Smooth muscle cell (in vitro differentiated cells): ENCODE results near the gene UBQLN3. TPM values are rescaled to one million over a fixed set of nuclear protein-coding genes. Genes with fewer than 3 reads are reported as not detected.

ENCODE experiments used
- DNase-seq: peaks from one replicate; lab custom pipeline; 2025; ENCODE audit not compliant: unreplicated experiment; lab: John Stamatoyannopoulos, UW
- H2AFZ ChIP-seq: fragments of 200-600 bp; sonication (generic); 2 replicates; pipeline ENCODE4 v1.6.0; 2016; ENCODE audit warnings: antibody characterized with exemption, low read depth, mild to moderate bottlenecking
- H3F3A ChIP-seq: fragments of 200-600 bp; sonication (generic); 2 replicates; pipeline ENCODE4 v1.6.0; 2017; ENCODE audit warnings: antibody characterized with exemption, low read depth
- H3K27ac ChIP-seq: fragments of 200-600 bp; sonication (generic); 2 replicates; pipeline ENCODE4 v1.5.1; 2016; ENCODE audit warnings: low read depth, mild to moderate bottlenecking
- H3K27me3 ChIP-seq: fragments of 200-600 bp; sonication (generic); 2 replicates; pipeline ENCODE4 v1.6.1; 2016; ENCODE audit warnings: low read depth, mild to moderate bottlenecking
- H3K36me3 ChIP-seq: fragments of 200-600 bp; sonication (generic); 2 replicates; pipeline ENCODE4 v1.5.1; 2016; ENCODE audit warnings: low read depth
- H3K4me1 ChIP-seq: fragments of 200-600 bp; sonication (generic); 2 replicates; pipeline ENCODE4 v1.5.1; 2016; ENCODE audit warnings: low read depth
- H3K4me2 ChIP-seq: fragments of 200-600 bp; sonication (generic); 2 replicates; pipeline ENCODE4 v1.6.0; 2016; ENCODE audit warnings: mild to moderate bottlenecking
- H3K4me3 ChIP-seq: fragments of 200-600 bp; sonication (generic); 2 replicates; pipeline ENCODE4 v1.5.1; 2016; ENCODE audit warnings: mild to moderate bottlenecking
- H3K79me2 ChIP-seq: fragments of 200-600 bp; sonication (generic); 2 replicates; pipeline ENCODE4 v1.6.0; 2016; ENCODE audit warnings: low read depth, mild to moderate bottlenecking
- H3K9ac ChIP-seq: fragments of 200-600 bp; sonication (generic); 2 replicates; pipeline ENCODE4 v1.6.0; 2016; ENCODE audit warnings: low read depth
- H3K9me3 ChIP-seq: fragments of 200-600 bp; sonication (generic); replicated peaks from 2 replicates; pipeline ENCODE4 v1.5.1; 2016; ENCODE audit warnings: low read depth
- H4K20me1 ChIP-seq: fragments of 200-600 bp; sonication (generic); 2 replicates; pipeline ENCODE4 v1.6.0; 2016; ENCODE audit warnings: low read depth
- CTCF ChIP-seq: fragments of 200-600 bp; sonication (generic); IDR thresholded peaks from 2 replicates; pipeline ENCODE4 v1.5.1; 2017; ENCODE audit warnings: borderline replicate concordance, mild to moderate bottlenecking, antibody characterized with exemption; ENCODE audit not compliant: insufficient read depth, poor library complexity, severe bottlenecking
- WGBS: methylation state at CpG from one replicate; pipeline ENCODE4 v1.1.7; 2016; ENCODE audit warnings: low lambda C conversion rate; 5-methylcytosine and 5-hydroxymethylcytosine counted together
- polyA plus RNA-seq: library from polyadenylated mRNA; unstranded; fragments of >200 nt; fragmentation: Nextera tagmentation; extraction: Ambion mirVana; gene quantifications from 2 replicates; pipeline ENCODE4 v1.2.1, GENCODE V29; 2016
- total RNA-seq: library from RNA; depleted of rRNA; stranded (reverse); fragments of >200 nt; gene quantifications from 2 replicates; pipeline ENCODE4 v1.2.3, GENCODE V29; 2014

UBQLN3 gene
- total and polyA plus RNA-seq, 2 experiments from 2014 or later = 0.13 TPM; not detected in 1

DNA sequence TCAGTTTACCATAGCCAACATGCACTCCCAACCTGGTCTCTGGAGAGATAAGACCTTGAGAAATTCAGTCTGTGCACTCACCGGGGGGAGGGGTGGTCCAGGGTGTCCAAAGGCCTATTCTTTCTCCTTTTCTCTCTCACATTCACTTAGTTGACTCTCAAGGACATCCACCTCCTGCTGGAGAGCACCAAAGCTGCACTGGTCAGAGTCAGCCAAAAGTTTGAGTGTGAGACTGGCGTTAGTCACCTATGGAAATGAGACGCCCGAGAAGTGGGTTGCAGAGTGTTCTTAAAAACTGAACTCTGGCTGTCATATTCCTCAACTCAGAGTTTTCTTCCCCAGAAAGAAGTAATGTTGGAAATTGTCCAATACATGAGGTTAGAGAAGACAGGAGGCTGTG is 11.8 kb upstream of the UBQLN3 start:
- WGBS = 93% methylated on average over 4 of the region's 4 CpGs
- no peak for TF ChIP-seq CTCF

DNA sequence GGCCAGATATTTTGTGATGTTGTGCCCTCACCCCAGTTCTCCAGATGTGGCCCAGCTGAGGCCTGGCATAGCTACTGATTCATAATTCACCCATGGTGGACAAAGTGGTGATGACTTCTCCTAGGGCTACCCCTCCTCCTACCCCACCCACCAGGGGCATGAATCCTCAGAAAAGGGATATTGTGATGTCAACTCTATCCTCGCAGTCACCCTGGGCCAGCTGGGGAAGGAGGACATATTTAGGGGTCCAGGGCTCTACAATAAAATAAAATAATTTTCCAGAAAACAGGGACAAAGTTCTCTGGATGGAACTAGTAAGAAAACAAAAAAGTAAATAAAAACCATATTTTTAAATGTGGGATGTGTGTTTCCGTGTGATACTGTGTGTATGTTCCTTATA is 6.8 kb upstream of the UBQLN3 start, which contains the start of gene UBQLNL:
Gene UBQLNL, minus strand, starts transcription at position 101 of the 400 bp plus-strand sequence. CDS start 258 bp downstream, outside the sequence.
- Histone ChIP-seq H3F3A (no peaks in the 10 kb centered on the region), H3K9me3 (no peaks in the 10 kb centered on the region), H3K79me2 (no peaks in the 10 kb centered on the region), H3K4me3 (no peak within 1 kb of the TSS), H4K20me1 (no peaks in the 10 kb centered on the region), H3K27ac (no peak within 1 kb of the TSS), H3K4me2 (no peak within 1 kb of the TSS), H3K36me3 (no peaks in the 10 kb centered on the region), H3K4me1 (no peaks in the 10 kb centered on the region), H2AFZ (no peak within 1 kb of the TSS), H3K27me3 (no peaks in the 10 kb centered on the region), H3K9ac (no peak within 1 kb of the TSS)
- TF ChIP-seq CTCF = no peak
- DNase-seq = no peak
- whole genome bisulfite sequencing = 84% methylated on average over 2 of the region's 2 CpGs

More for the DNA sequence above, 11.8 kb upstream of the UBQLN3 start:
- H3K36me3 ChIP-seq = no peaks in the 10 kb centered on the region
- no peak overlapping the region for H3K9ac ChIP-seq
- H3K27me3 ChIP-seq = no peaks in the 10 kb centered on the region
- no peak overlapping the region for H3K4me2 ChIP-seq
- H4K20me1 ChIP-seq = no peaks in the 10 kb centered on the region
- H2AFZ ChIP-seq = no peak overlapping the region
- no peak overlapping the region for H3K27ac ChIP-seq
- H3F3A ChIP-seq = no peaks in the 10 kb centered on the region
- DNase-seq = no peak
- no peaks in the 10 kb centered on the region for H3K79me2 ChIP-seq
- no peak overlapping the region for H3K4me3 ChIP-seq
- H3K4me1 ChIP-seq = no peaks in the 10 kb centered on the region
- no peaks in the 10 kb centered on the region for H3K9me3 ChIP-seq

DNA sequence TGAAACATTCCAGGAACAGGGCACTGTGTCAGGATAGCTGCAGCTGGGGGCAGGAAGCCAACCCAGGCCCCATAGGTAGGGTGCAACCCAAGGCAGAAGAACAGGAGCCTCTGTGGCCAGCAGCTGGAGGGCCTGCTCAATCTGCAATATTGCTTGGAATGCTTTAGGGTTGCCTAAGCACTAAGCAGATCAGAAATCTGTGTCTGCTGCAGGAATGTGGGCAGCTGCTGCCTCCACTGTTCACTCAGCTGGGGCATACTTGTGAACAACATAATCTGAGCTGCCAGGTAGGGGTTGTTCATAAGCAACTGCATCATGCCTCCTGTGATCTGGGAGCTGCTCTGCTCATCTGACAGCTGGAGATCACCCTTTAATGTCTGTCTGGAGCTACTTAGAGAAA is 5.1 kb upstream of the UBQLN3 start:
- H3K4me3 ChIP-seq = no peak overlapping the region
- no peaks in the 10 kb centered on the region for H4K20me1 ChIP-seq
- no peaks in the 10 kb centered on the region for H3F3A ChIP-seq
- no peaks in the 10 kb centered on the region for H3K4me1 ChIP-seq
- H3K9ac ChIP-seq = no peak overlapping the region
- H3K36me3 ChIP-seq = no peaks in the 10 kb centered on the region
- H3K4me2 ChIP-seq = no peak overlapping the region
- no peak for TF ChIP-seq CTCF
- no peaks in the 10 kb centered on the region for H3K79me2 ChIP-seq
- no peak overlapping the region for H3K27ac ChIP-seq
- H3K27me3 ChIP-seq = no peaks in the 10 kb centered on the region
- H3K9me3 ChIP-seq = no peaks in the 10 kb centered on the region
- no peak overlapping the region for H2AFZ ChIP-seq
- no peak for DNase-seq

DNA sequence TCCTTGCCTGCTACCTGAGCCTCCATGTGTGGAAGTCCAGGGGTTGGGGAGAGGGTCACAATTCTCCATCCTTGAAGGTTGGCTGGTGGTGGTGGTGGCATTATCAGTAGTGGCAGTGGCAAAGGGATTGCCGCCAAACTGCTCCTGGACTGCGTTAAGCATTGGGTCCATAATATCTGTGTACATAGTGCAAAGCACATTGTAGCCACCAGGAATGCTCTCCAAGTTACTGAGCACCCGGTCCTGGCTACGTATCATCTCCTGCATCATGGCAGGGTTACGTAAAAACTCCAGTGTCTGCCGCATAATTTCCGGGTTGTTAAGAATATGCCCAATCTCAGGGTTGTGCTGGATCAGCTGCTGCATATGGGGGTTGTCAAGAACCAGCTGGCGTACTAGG is 1.2 kb downstream of the UBQLN3 start:
- 88% methylated on average over 8 of the region's 8 CpGs for WGBS
- no peak overlapping the region for H2AFZ ChIP-seq
- no peak overlapping the region for H3K4me2 ChIP-seq

More for the DNA sequence above, 1.2 kb downstream of the UBQLN3 start:
- DNase-seq = no peak
- Histone ChIP-seq H3K4me1 (no peaks in the 10 kb centered on the region), H3K27ac (no peak overlapping the region), H3K79me2 (no peaks in the 10 kb centered on the region), H3K36me3 (no peaks in the 10 kb centered on the region), H3F3A (no peaks in the 10 kb centered on the region), H4K20me1 (no peaks in the 10 kb centered on the region), H3K27me3 (no peaks in the 10 kb centered on the region), H3K9me3 (no peaks in the 10 kb centered on the region), H3K9ac (no peak overlapping the region), H3K4me3 (no peak overlapping the region)
- no peak for TF ChIP-seq CTCF
